ENCODE measurements around the gene DLST.

GRCh38 chr14:74915426-74915825, 33.7 kb downstream of the DLST start:
- TF ChIP-seq, protein P1, sequence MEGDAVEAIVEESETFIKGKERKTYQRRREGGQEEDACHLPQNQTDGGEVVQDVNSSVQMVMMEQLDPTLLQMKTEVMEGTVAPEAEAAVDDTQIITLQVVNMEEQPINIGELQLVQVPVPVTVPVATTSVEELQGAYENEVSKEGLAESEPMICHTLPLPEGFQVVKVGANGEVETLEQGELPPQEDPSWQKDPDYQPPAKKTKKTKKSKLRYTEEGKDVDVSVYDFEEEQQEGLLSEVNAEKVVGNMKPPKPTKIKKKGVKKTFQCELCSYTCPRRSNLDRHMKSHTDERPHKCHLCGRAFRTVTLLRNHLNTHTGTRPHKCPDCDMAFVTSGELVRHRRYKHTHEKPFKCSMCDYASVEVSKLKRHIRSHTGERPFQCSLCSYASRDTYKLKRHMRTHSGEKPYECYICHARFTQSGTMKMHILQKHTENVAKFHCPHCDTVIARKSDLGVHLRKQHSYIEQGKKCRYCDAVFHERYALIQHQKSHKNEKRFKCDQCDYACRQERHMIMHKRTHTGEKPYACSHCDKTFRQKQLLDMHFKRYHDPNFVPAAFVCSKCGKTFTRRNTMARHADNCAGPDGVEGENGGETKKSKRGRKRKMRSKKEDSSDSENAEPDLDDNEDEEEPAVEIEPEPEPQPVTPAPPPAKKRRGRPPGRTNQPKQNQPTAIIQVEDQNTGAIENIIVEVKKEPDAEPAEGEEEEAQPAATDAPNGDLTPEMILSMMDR (IDR thresholded peaks at IDR 0.05) = no peak
- no peak for TF ChIP-seq POLR2A (IDR thresholded peaks at IDR 0.05)
